Muscle of arm (tissue), 12 donors: ENCODE results near the gene ZNF785. TPM values are rescaled to one million over a fixed set of nuclear protein-coding genes. Genes with fewer than 3 reads are reported as not detected.
"Not testable (repeated sequence)": the region's sequence is repeated elsewhere in the genome, so short reads cannot be mapped to it uniquely, and the experiment has no call there.

ENCODE experiments used
- DNase-seq: peaks from one replicate; pipeline ENCODE4 v3.0.0-alpha.2; 2013
- polyA plus RNA-seq, 12 donors: library from polyadenylated mRNA; unstranded; fragments of 120-200 nt; gene quantifications; one replicate each; pipeline ENCODE4 v1.2.1, GENCODE V29; 2013; ENCODE audit not compliant: insufficient read length in 12 of 12

ZNF785 gene
- polyA plus RNA-seq, 12 donors: 8.3 to 21.1 (median 11.0) TPM; not detected in 1

GRCh38 chr16:30604316-30604947 is 18.9 kb upstream of the ZNF785 start:
- DNase-seq: no peak

- DNase-seq: no peak
Measured at GRCh38 chr16:30603945-30604315, 18.4 kb upstream of the ZNF785 start.

GRCh38 chr16:30602616-30603277 is 17.2 kb upstream of the ZNF785 start:
- peak; percentile 33 for DNase-seq

GRCh38 chr16:30601966-30602365 is 16.5 kb upstream of the ZNF785 start:
- no peak for DNase-seq

GRCh38 chr16:30600929-30601328 is 15.4 kb upstream of the ZNF785 start:
- DNase-seq: no peak

GRCh38 chr16:30600215-30600614 is 14.7 kb upstream of the ZNF785 start:
- no peak for DNase-seq

- no peak for DNase-seq
Measured at GRCh38 chr16:30592871-30593270, 7.4 kb upstream of the ZNF785 start.

GRCh38 chr16:30590869-30591268 is 5.4 kb upstream of the ZNF785 start:
- not testable (repeated sequence) for DNase-seq

- not testable (repeated sequence) for DNase-seq
Measured at GRCh38 chr16:30589582-30589981, 4.1 kb upstream of the ZNF785 start.

- DNase-seq: no peak
Measured at GRCh38 chr16:30588651-30589050, 3.2 kb upstream of the ZNF785 start.

GRCh38 chr16:30585022-30585399 is 486 bp downstream of the ZNF785 start:
- DNase-seq: no peak

GRCh38 chr16:30582611-30583340 is 2.7 kb downstream of the ZNF785 start:
- no peak for DNase-seq

GRCh38 chr16:30581457-30581856 is 4.0 kb downstream of the ZNF785 start:
- no peak for DNase-seq

- no peak for DNase-seq
Measured at GRCh38 chr16:30574678-30575077, 10.8 kb downstream of the ZNF785 start.

GRCh38 chr16:30571445-30572322 is 13.8 kb downstream of the ZNF785 start, which contains the start of gene ZNF688:
Gene ZNF688, minus strand, starts transcription at chr16:30571714. Its CDS starts 85 bp downstream, at chr16:30571629.
- DNase-seq: peak; percentile 97

- peak; percentile 55 for DNase-seq
Measured at GRCh38 chr16:30570636-30571444, 14.7 kb downstream of the ZNF785 start.

- DNase-seq: no peak
Measured at GRCh38 chr16:30569746-30570635, 15.5 kb downstream of the ZNF785 start.

GRCh38 chr16:30569281-30569680 is 16.2 kb downstream of the ZNF785 start:
- DNase-seq: no peak

- no peak for DNase-seq
Measured at GRCh38 chr16:30567991-30568638, 17.4 kb downstream of the ZNF785 start.
